ENCODE results near the gene DRD2.

DRD2 gene

GRCh38 chr11:113481672-113482071, 6.5 kb upstream of the DRD2 start:
- no peak for DNase-seq

- no peak for DNase-seq
Observed at GRCh38 chr11:113481226-113481625, 6.0 kb upstream of the DRD2 start.

- peak; percentile 73 for DNase-seq
Observed at GRCh38 chr11:113477321-113477720, 2.1 kb upstream of the DRD2 start.

- no peak for DNase-seq
Observed at GRCh38 chr11:113476553-113476952, 1.4 kb upstream of the DRD2 start.

GRCh38 chr11:113474362-113475159, 637 bp downstream of the DRD2 start:
- DNase-seq, result peak; percentile 95

- no peak for DNase-seq
Observed at GRCh38 chr11:113473983-113474361, 1.2 kb downstream of the DRD2 start.

GRCh38 chr11:113472471-113472870, 2.7 kb downstream of the DRD2 start:
- no peak for DNase-seq

- peak; percentile 71 for DNase-seq
Observed at GRCh38 chr11:113470233-113470632, 5.0 kb downstream of the DRD2 start.

GRCh38 chr11:113468726-113469345, 6.4 kb downstream of the DRD2 start:
- DNase-seq, result peak; percentile 87

- DNase-seq, result no peak
Observed at GRCh38 chr11:113467545-113467944, 7.7 kb downstream of the DRD2 start.

GRCh38 chr11:113465786-113466185, 9.4 kb downstream of the DRD2 start:
- no peak for DNase-seq

- DNase-seq, result no peak
Observed at GRCh38 chr11:113464416-113464815, 10.8 kb downstream of the DRD2 start.

- no peak for DNase-seq
Observed at GRCh38 chr11:113462830-113463229, 12.4 kb downstream of the DRD2 start.

- no peak for DNase-seq
Observed at GRCh38 chr11:113461639-113462038, 13.6 kb downstream of the DRD2 start.

- no peak for DNase-seq
Observed at GRCh38 chr11:113460469-113460868, 14.7 kb downstream of the DRD2 start.

- no peak for DNase-seq
Observed at GRCh38 chr11:113458189-113458588, 17.0 kb downstream of the DRD2 start.

- DNase-seq, result peak; percentile 93
Observed at GRCh38 chr11:113457784-113458183, 17.4 kb downstream of the DRD2 start.

GRCh38 chr11:113454455-113454854, 20.7 kb downstream of the DRD2 start:
- DNase-seq, result no peak

- DNase-seq, result no peak
Observed at GRCh38 chr11:113449743-113450142, 25.5 kb downstream of the DRD2 start.

- no peak for DNase-seq
Observed at GRCh38 chr11:113448316-113448677, 26.9 kb downstream of the DRD2 start.

GRCh38 chr11:113447621-113448315, 27.4 kb downstream of the DRD2 start:
- DNase-seq, result peak; percentile 93

GRCh38 chr11:113446938-113447337, 28.3 kb downstream of the DRD2 start:
- peak; percentile 92 for DNase-seq

GRCh38 chr11:113446112-113446511, 29.1 kb downstream of the DRD2 start:
- DNase-seq, result peak; percentile 68

GRCh38 chr11:113444502-113445123, 30.6 kb downstream of the DRD2 start:
- DNase-seq, result no peak

Data from islet precursor cell (in vitro differentiated cells).